Measurements from ENCODE around the gene ECI1.

Gene ECI1

GRCh38 chr16:2286550-2286949 lies 35.2 kb upstream of the ECI1 start:
- POLR2A ChIA-PET (ENCODE audit: low non-redundant PET) = no interaction called here
- no peak for DNase-seq (ENCODE audit: low spot score)
- no peak overlapping the region for H3K27ac ChIP-seq
- CTCF ChIA-PET = no interaction called here
- no peak for TF ChIP-seq CTCF (conservative IDR thresholded peaks at IDR 0.05; ENCODE audit: low read depth)

- ChIA-PET CTCF (interaction anchor here (1.0 kb wide), 1 partner anchor 76 kb away, joined by 3 read pairs; no protein-coding TSS in a partner anchor), POLR2A (ENCODE audit: low non-redundant PET) (interaction anchor here (0.6 kb wide), 1 partner anchor 80 kb away, joined by 3 read pairs; the partner anchor contains the start of gene MLST8)
- no peak for DNase-seq (ENCODE audit: low spot score)
- no peak overlapping the region for H3K27ac ChIP-seq
- TF ChIP-seq CTCF (conservative IDR thresholded peaks at IDR 0.05; ENCODE audit: low read depth) = no peak
These were observed 34.4 kb upstream of the ECI1 start for GRCh38 chr16:2285731-2286191.

GRCh38 chr16:2284797-2285576 lies 33.6 kb upstream of the ECI1 start:
- CTCF ChIA-PET = interaction anchor here (1.0 kb wide), 1 partner anchor 77 kb away, joined by 3 read pairs; no protein-coding TSS in a partner anchor
- TF ChIP-seq CTCF (conservative IDR thresholded peaks at IDR 0.05; ENCODE audit: low read depth) = no peak
- DNase-seq (ENCODE audit: low spot score) = no peak
- POLR2A ChIA-PET (ENCODE audit: low non-redundant PET) = interaction anchor here (0.6 kb wide), 1 partner anchor 79 kb away, joined by 3 read pairs; the partner anchor contains the start of gene MLST8
- H3K27ac ChIP-seq = no peak overlapping the region

- TF ChIP-seq CTCF (conservative IDR thresholded peaks at IDR 0.05; ENCODE audit: low read depth) = no peak
- CTCF ChIA-PET = no interaction called here
These were observed 32.8 kb upstream of the ECI1 start for GRCh38 chr16:2284001-2284770.

GRCh38 chr16:2282866-2283555 lies 31.6 kb upstream of the ECI1 start:
- no peak for TF ChIP-seq CTCF (conservative IDR thresholded peaks at IDR 0.05; ENCODE audit: low read depth)
- no peak overlapping the region for H3K27ac ChIP-seq
- ChIA-PET POLR2A (ENCODE audit: low non-redundant PET) (interaction anchor here (0.5 kb wide), 1 partner anchor 187 kb away, joined by 3 read pairs; no protein-coding TSS in a partner anchor), CTCF (no interaction called here)
- DNase-seq (ENCODE audit: low spot score) = no peak

More at GRCh38 chr16:2284001-2284770, 32.8 kb upstream of the ECI1 start:
- POLR2A ChIA-PET (ENCODE audit: low non-redundant PET) = no interaction called here
- no peak for DNase-seq (ENCODE audit: low spot score)
- no peak overlapping the region for H3K27ac ChIP-seq

- no peak for TF ChIP-seq CTCF (conservative IDR thresholded peaks at IDR 0.05; ENCODE audit: low read depth)
- DNase-seq (ENCODE audit: low spot score) = no peak
- no peak overlapping the region for H3K27ac ChIP-seq
- ChIA-PET CTCF (no interaction called here), POLR2A (ENCODE audit: low non-redundant PET) (interaction anchor here (0.5 kb wide), 1 partner anchor 187 kb away, joined by 3 read pairs; no protein-coding TSS in a partner anchor)
These were observed 30.9 kb upstream of the ECI1 start for GRCh38 chr16:2282262-2282661.
